IMR-90 (cell line): ENCODE results near the gene KMT2B. TPM values are rescaled to one million over a fixed set of nuclear protein-coding genes. Genes with fewer than 3 reads are reported as not detected.

Source experiments
- ATAC-seq: fragments of 200-7000 bp; cut with Tn5 transposase; 2 replicates; pipeline ENCODE4 v1.9.1; 2020; ENCODE audit warnings: low read depth, mild to moderate bottlenecking, moderate library complexity
- BruUV-seq: library from RNA; stranded (reverse); fragments of 400-500 nt; replicated peaks from 2 replicates; lab custom pipeline; 2021; lab: Mats Ljungman, UMichigan
- CTCF ChIA-PET: fragments of 300-600 bp; formaldehyde crosslinking; extraction: SDS; loops from one replicate; lab custom pipeline; 2021; ENCODE audit warnings: antibody characterized with exemption; lab: Yijun Ruan, JAX
- POLR2A ChIA-PET: fragments of 300-600 bp; sonication (Branson Sonifier 250); formaldehyde crosslinking; loops from one replicate; lab custom pipeline; 2022; ENCODE audit warnings: antibody characterized with exemption; ENCODE audit not compliant: unreplicated experiment; lab: Charles Lee
- DNase-seq: peaks from one replicate; pipeline ENCODE4 v3.0.0; 2013
- H2AFZ ChIP-seq: replicated peaks from 2 replicates; pipeline ENCODE3; 2013; ENCODE audit warnings: low read length, mild to moderate bottlenecking; ENCODE audit not compliant: poor library complexity
- H2AK5ac ChIP-seq: 2 replicates; pipeline ENCODE4 v1.6.1; 2013; ENCODE audit warnings: low read depth, low read length, inconsistent platforms
- H2AK9ac ChIP-seq: replicated peaks from 2 replicates; pipeline ENCODE3; 2013; ENCODE audit warnings: mild to moderate bottlenecking, low read depth, low read length, moderate library complexity; ENCODE audit not compliant: poor library complexity
- H2BK120ac ChIP-seq: 2 replicates; pipeline ENCODE4 v1.6.1; 2013; ENCODE audit warnings: low read depth, low read length, inconsistent platforms
- H2BK15ac ChIP-seq: 3 replicates; pipeline ENCODE4 v1.6.1; 2013; ENCODE audit warnings: low read depth, low read length, inconsistent platforms
- H2BK20ac ChIP-seq: 2 replicates; pipeline ENCODE4 v1.6.1; 2013; ENCODE audit warnings: low read depth, mild to moderate bottlenecking, inconsistent platforms, low read length, moderate library complexity
- H2BK5ac ChIP-seq: 2 replicates; pipeline ENCODE4 v1.6.1; 2013; ENCODE audit warnings: mild to moderate bottlenecking, low read depth, low read length, inconsistent platforms; ENCODE audit not compliant: poor library complexity, severe bottlenecking
- H3K14ac ChIP-seq: replicated peaks from 2 replicates; pipeline ENCODE4 v1.6.1; 2013; ENCODE audit warnings: low read depth, low read length, inconsistent platforms
- H3K18ac ChIP-seq: 2 replicates; pipeline ENCODE4 v1.6.1; 2013; ENCODE audit warnings: low read depth, low read length, control low read depth
- H3K23ac ChIP-seq: 2 replicates; pipeline ENCODE4 v1.6.1; 2013; ENCODE audit warnings: low read depth, low read length, inconsistent platforms
- H3K27ac ChIP-seq: 2 replicates; pipeline ENCODE4 v1.5.1; 2013; ENCODE audit warnings: mild to moderate bottlenecking, control low read depth, low read length; ENCODE audit not compliant: insufficient read depth
- H3K27me3 ChIP-seq: 2 replicates; pipeline ENCODE4 v1.6.1; 2013; ENCODE audit warnings: low read length; ENCODE audit not compliant: control insufficient read depth, insufficient read depth
- H3K36me3 ChIP-seq: 2 replicates; pipeline ENCODE4 v1.6.1; 2013; ENCODE audit warnings: low read length, mixed read lengths; ENCODE audit not compliant: control insufficient read depth, insufficient read depth
- H3K4ac ChIP-seq: 2 replicates; pipeline ENCODE4 v1.6.1; 2013; ENCODE audit warnings: low read depth, low read length, inconsistent platforms
- H3K4me1 ChIP-seq: 2 replicates; pipeline ENCODE4 v1.6.1; 2013; ENCODE audit warnings: low read length, mixed read lengths; ENCODE audit not compliant: control insufficient read depth, insufficient read depth
- H3K4me2 ChIP-seq: 2 replicates; pipeline ENCODE4 v1.6.1; 2013; ENCODE audit warnings: low read depth, mild to moderate bottlenecking, control low read depth, low read length, moderate library complexity
- H3K4me3 ChIP-seq: 2 replicates; pipeline ENCODE4 v1.5.1; 2013; ENCODE audit warnings: low read depth, mild to moderate bottlenecking, control low read depth, low read length, moderate library complexity; ENCODE audit not compliant: insufficient read depth
- H3K56ac ChIP-seq: 2 replicates; pipeline ENCODE4 v1.6.1; 2013; ENCODE audit warnings: low read length, inconsistent platforms; ENCODE audit not compliant: insufficient read depth; ENCODE audit errors: extremely low read depth
- H3K79me1 ChIP-seq, 2 experiments: 2 replicates each; pipeline ENCODE4 v1.6.1; 2013; ENCODE audit warnings: low read length in 2 of 2, inconsistent platforms in 1 of 2, low read depth in 1 of 2
- H3K9ac ChIP-seq: 2 replicates; pipeline ENCODE4 v1.6.1; 2013; ENCODE audit warnings: low read depth, low read length, control low read depth
- H3K9me1 ChIP-seq: 2 replicates; pipeline ENCODE4 v1.6.1; 2013; ENCODE audit warnings: low read length, inconsistent platforms; ENCODE audit not compliant: insufficient read depth
- H3K9me3 ChIP-seq: 2 replicates; pipeline ENCODE4 v1.6.1; 2013; ENCODE audit warnings: low read length; ENCODE audit not compliant: control insufficient read depth, insufficient read depth
- H4K20me1 ChIP-seq: 2 replicates; pipeline ENCODE4 v1.6.1; 2013; ENCODE audit warnings: low read length, inconsistent platforms; ENCODE audit not compliant: insufficient read depth
- H4K5ac ChIP-seq: 2 replicates; pipeline ENCODE4 v1.6.1; 2013; ENCODE audit warnings: mild to moderate bottlenecking, low read depth, low read length, control low read depth
- H4K8ac ChIP-seq, 2 experiments: 2 replicates each; pipeline ENCODE4 v1.6.1; 2013; ENCODE audit warnings: low read depth in 2 of 2, low read length in 2 of 2, control low read depth in 1 of 2, inconsistent platforms in 1 of 2
- H4K91ac ChIP-seq: 2 replicates; pipeline ENCODE4 v1.6.1; 2013; ENCODE audit warnings: low read depth, low read length, inconsistent platforms; ENCODE audit not compliant: insufficient read depth
- CHD1 ChIP-seq: IDR thresholded peaks from 2 replicates; pipeline ENCODE4 v1.6.1; 2012; ENCODE audit warnings: low read depth, low read length, improper control_type of control experiment
- NFE2L2 ChIP-seq: fragments of 150-350 bp; IDR thresholded peaks from 2 replicates; pipeline ENCODE4 v1.6.1; 2016; ENCODE audit warnings: low read depth, mild to moderate bottlenecking, low read length
- POLR2A ChIP-seq: IDR thresholded peaks from 2 replicates; pipeline ENCODE4 v1.6.1; 2012; ENCODE audit warnings: mild to moderate bottlenecking, low read depth, low read length
- USF2 ChIP-seq: fragments of 150-350 bp; IDR thresholded peaks from 2 replicates; pipeline ENCODE4 v1.6.1; 2017; ENCODE audit warnings: mild to moderate bottlenecking, antibody characterized with exemption, low read length, low read depth
- WGBS, 2 experiments: methylation state at CpG; one replicate each; pipeline versions ENCODE4 v1.1.5 to v1.1.7; 2013; ENCODE audit warnings: missing lambda C conversion rate in 2 of 2; ENCODE audit not compliant: insufficient read length in 1 of 2; ENCODE audit errors: extremely low coverage in 2 of 2; 5-methylcytosine and 5-hydroxymethylcytosine counted together
- dilution Hi-C: fragments of 300-500 bp; cut with HindIII; formaldehyde crosslinking; loops from one replicate; pipeline ENCODE4 v1.14.3; 2018; ENCODE audit warnings: low sequenced_read_pairs; ENCODE audit not compliant: unreplicated experiment
- in situ Hi-C: fragments of 300-500 bp; cut with MboI; formaldehyde crosslinking; loops from 3 replicates; pipeline ENCODE4 v1.14.3; 2019; ENCODE audit warnings: low sequenced_read_pairs, inconsistent platforms, mixed read lengths
- intact Hi-C: fragments of 100-400 bp; cut with micrococcal nuclease; formaldehyde crosslinking; loops from 2 replicates; pipeline ENCODE4 v1.10.0; 2022
- polyA plus RNA-seq, 3 experiments: library from polyadenylated mRNA; depleted of rRNA; stranded (reverse); fragments of >200 nt; gene quantifications; 2 replicates each; pipeline ENCODE4 v1.2.3, GENCODE V29; 2012; ENCODE audit warnings: low replicate concordance in 1 of 3
- total RNA-seq: library from RNA; depleted of rRNA; stranded (reverse); fragments of >200 nt; gene quantifications from 2 replicates; pipeline ENCODE4 v1.2.3, GENCODE V29; 2012

Gene KMT2B
- total and polyA plus RNA-seq, 2 of the 4 experiments (the other 2 are of a cell fraction) = 3.0 to 30.7 TPM

- peak; percentile 26 for ATAC-seq
Observed at GRCh38 chr19:35756377-35757230, 38.8 kb downstream of the KMT2B start, which contains the start of gene HSPB6. HSPB6 (minus strand) TSS chr19:35757029; CDS start chr19:35757008, 21 bp downstream.

More at GRCh38 chr19:35756377-35757230, 38.8 kb downstream of the KMT2B start, which contains the start of gene HSPB6:
- peak; percentile 72 for DNase-seq
- peak; percentile 87 for TF ChIP-seq POLR2A
- no peak for TF ChIP-seq CHD1
- peak; percentile 39 for TF ChIP-seq NFE2L2
- TF ChIP-seq USF2 = no peak
- ChIA-PET CTCF (interaction anchor here (0.6 kb wide), 1 partner anchor 175 kb away, joined by 3 read pairs; no protein-coding TSS in a partner anchor), POLR2A (interaction anchor here (0.6 to 1.0 kb wide), 2 partner anchors 9 to 488 kb away, joined by 4 to 5 read pairs; partner anchors contain the start of gene LIN37)
- H3K79me1 ChIP-seq = peaks cover 35 to 68% of the 10 kb centered on the region in 2 experiments
- H3K27ac ChIP-seq = peak within 1 kb of the TSS; percentile 97
- peak within 1 kb of the TSS; percentile 74 for H3K18ac ChIP-seq
- H2AFZ ChIP-seq = peak within 1 kb of the TSS; percentile 96
- peak within 1 kb of the TSS; percentile 78 to 94 for H4K8ac ChIP-seq
- in situ Hi-C loops (no loop called here), dilution Hi-C loops (no loop called here), intact Hi-C loops (loop anchor here (5.0 kb wide), 1 partner anchor 176 kb away; no protein-coding TSS in a partner anchor)
- peaks cover 20% of the 10 kb centered on the region; the same call in 1 of the 2 replicates for H3K9me1 ChIP-seq
- peak within 1 kb of the TSS; percentile 43; the same call in 1 of the 2 replicates for H2BK20ac ChIP-seq
- H4K5ac ChIP-seq = peak within 1 kb of the TSS; percentile 89
- BruUV-seq = no TSS peak
- peak within 1 kb of the TSS; percentile 88 for H3K14ac ChIP-seq
- peak within 1 kb of the TSS; percentile 93 for H3K4me2 ChIP-seq
- peaks cover 6% of the 10 kb centered on the region; the same call in 1 of the 2 replicates for H4K20me1 ChIP-seq
- H3K23ac ChIP-seq = peak within 1 kb of the TSS; percentile 94
- H2BK15ac ChIP-seq = peak within 1 kb of the TSS; percentile 59; the same call in 1 of the 3 replicates
- peak within 1 kb of the TSS; percentile 92 for H4K91ac ChIP-seq
- H3K36me3 ChIP-seq = peaks cover 33% of the 10 kb centered on the region
- peak within 1 kb of the TSS; percentile 84 for H3K56ac ChIP-seq
- peak within 1 kb of the TSS; percentile 91 for H3K4ac ChIP-seq
- 5% methylated on average over 24 of the region's 52 CpGs; no CpG with 5 or more reads in 1 of the 2 experiments for WGBS, 2 experiments
- no peaks in the 10 kb centered on the region for H3K27me3 ChIP-seq
- peak within 1 kb of the TSS; percentile 95 for H2AK9ac ChIP-seq
- peak within 1 kb of the TSS; percentile 50 for H3K4me3 ChIP-seq
- H3K9me3 ChIP-seq = no peaks in the 10 kb centered on the region
- peak within 1 kb of the TSS; percentile 91 for H2AK5ac ChIP-seq
- peaks cover 13% of the 10 kb centered on the region for H3K4me1 ChIP-seq
- H2BK120ac ChIP-seq = peak within 1 kb of the TSS; percentile 92
- H3K9ac ChIP-seq = peak within 1 kb of the TSS; percentile 90
- peak within 1 kb of the TSS; percentile 96 for H2BK5ac ChIP-seq
